Measurements from ENCODE around the gene SCN7A. TPM values are rescaled to one million over a fixed set of nuclear protein-coding genes. Genes with fewer than 3 reads are reported as not detected.

SCN7A gene
- total RNA-seq, 1 donor from 2014 or later = 6.3 TPM

DNA sequence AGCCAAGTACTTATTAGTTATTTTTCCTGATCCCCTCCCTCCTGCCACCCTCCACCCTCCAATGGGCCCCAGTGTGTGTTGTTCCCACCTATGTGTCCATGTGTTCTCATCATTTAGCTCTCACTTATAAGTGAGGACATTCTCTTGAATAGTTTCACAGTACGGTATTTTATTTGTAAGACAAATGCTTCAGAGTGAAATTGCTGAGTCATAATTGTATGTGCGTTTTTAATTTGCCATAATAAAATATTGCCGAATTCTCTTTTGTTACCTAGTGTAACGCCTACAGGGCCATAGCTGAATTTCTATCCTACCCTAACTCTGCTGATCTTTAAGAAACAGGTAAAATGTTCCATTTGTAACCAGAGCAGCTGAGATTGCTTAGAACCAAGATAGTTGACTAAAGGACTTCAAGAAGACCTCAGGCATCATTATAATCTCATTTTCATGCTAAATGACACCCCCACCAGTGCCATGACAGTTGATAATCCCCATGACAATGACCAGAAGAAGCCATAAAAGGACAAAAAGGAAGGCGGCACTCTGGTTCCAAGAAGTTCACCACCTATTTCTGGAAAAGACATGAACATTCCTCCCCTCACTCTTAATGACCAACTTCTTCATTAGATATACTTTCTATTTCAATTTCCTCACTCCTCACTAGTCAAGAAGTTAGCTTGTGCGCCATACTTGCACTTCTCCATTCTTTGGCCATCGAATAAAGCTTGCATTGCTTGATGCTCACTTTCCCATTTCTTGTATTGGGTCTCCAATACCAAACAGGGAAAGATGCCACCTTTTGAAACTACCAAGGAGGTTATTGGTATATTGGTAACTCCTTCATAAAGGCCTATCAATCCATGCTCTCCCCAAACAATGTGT is 136.7 kb downstream of the SCN7A start:
- Mint-ChIP-seq H3K4me3 (ENCODE audit: unreplicated experiment) (no peak overlapping the region), H3K9me3 (ENCODE audit: unreplicated experiment) (no peaks in the 10 kb centered on the region), H3K27me3 (ENCODE audit: unreplicated experiment) (no peaks in the 10 kb centered on the region), H3K27ac (ENCODE audit: unreplicated experiment) (no peak overlapping the region), H3K36me3 (ENCODE audit: low read depth, unreplicated experiment) (no peaks in the 10 kb centered on the region), H3K4me1 (ENCODE audit: unreplicated experiment) (peaks cover 5% of the 10 kb centered on the region)
- no peak for TF ChIP-seq CTCF (IDR thresholded peaks at IDR 0.05; ENCODE audit: unreplicated experiment)
- DNase-seq (ENCODE audit: low spot score) = no peak

Other genes starting within 250 kb of the SCN7A start
- gene SCN9A, start 118.3 kb downstream of the SCN7A start, total RNA-seq (ENCODE audit: unreplicated experiment) = 47.3 TPM